ENCODE measurements around the gene MYOM3. TPM values are rescaled to one million over a fixed set of nuclear protein-coding genes. Genes with fewer than 3 reads are reported as not detected.

The MYOM3 gene
- polyA plus RNA-seq, 1 donor from 2014 or later: not detected

DNA sequence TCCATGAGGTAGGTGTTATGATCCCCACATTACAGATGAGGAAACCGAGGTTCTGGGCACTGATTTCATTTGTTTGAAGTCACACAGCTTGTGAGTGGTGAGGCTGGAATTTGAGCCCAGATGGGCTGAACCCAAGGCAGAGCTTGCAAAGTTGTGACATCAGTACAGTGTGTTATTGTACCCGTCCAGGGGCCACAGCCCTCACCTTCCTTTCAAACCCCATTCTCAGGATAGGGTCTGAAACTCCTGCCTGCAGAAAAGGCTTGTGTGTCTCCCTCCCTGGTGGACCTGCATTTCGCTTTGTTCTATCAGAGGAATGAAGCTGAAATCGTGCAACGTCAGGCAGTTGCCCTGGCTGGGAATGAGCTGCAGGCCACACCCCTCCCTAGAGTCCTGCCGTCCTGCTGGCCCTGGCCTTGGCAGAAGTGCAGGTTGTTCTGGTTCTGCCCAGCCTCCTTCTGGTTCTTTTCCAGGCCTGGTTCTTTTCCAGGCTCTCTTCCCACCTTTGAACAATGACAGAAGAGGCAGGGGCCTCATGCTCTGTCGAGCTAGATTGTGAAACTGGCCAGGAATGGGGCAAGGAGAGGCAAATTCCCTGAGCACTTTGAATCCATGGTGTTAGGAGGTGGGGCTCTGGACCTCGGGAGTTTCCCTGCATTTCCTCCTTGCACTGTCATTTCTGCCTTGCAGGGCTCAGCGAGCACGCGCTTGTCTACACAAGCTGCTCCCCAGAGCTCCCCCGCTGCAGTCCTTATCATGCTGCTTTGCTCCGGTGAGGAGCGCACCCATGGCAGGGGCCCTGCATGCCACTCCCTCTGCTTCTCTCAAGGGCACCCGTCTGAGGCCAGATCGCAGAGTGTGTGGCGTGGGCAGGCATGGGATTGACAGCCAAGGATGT, 8.2 kb upstream of the MYOM3 start:
- Histone ChIP-seq H3K9ac (ENCODE audit: low read length) (no peak overlapping the region), H3K79me2 (replicated peaks; ENCODE audit: insufficient read depth, low read length) (no peaks in the 10 kb centered on the region), H3K9me2 (ENCODE audit: insufficient read depth, low read length) (no peaks in the 10 kb centered on the region), H2AFZ (ENCODE audit: low read depth, low read length) (no peak overlapping the region), H3K27ac (ENCODE audit: low read length) (no peak overlapping the region), H3F3A (ENCODE audit: insufficient read depth, low read length, poor library complexity, severe bottlenecking) (no peaks in the 10 kb centered on the region), H3K9me3 (ENCODE audit: low read length) (no peaks in the 10 kb centered on the region), H3K4me3 (ENCODE audit: low read length) (no peak overlapping the region), H3K4me2 (ENCODE audit: low read length) (no peak overlapping the region), H3K27me3 (ENCODE audit: insufficient read depth, low read depth, low read length) (no peaks in the 10 kb centered on the region), H4K20me1 (ENCODE audit: insufficient read depth) (no peaks in the 10 kb centered on the region), H3K36me3 (ENCODE audit: insufficient read depth, low read length) (no peaks in the 10 kb centered on the region)
- no peak for TF ChIP-seq MXI1 (conservative IDR thresholded peaks at IDR 0.05; ENCODE audit: poor library complexity, severe bottlenecking)
- TF ChIP-seq RAD21 (conservative IDR thresholded peaks at IDR 0.05): no peak
- TF ChIP-seq, protein P1, sequence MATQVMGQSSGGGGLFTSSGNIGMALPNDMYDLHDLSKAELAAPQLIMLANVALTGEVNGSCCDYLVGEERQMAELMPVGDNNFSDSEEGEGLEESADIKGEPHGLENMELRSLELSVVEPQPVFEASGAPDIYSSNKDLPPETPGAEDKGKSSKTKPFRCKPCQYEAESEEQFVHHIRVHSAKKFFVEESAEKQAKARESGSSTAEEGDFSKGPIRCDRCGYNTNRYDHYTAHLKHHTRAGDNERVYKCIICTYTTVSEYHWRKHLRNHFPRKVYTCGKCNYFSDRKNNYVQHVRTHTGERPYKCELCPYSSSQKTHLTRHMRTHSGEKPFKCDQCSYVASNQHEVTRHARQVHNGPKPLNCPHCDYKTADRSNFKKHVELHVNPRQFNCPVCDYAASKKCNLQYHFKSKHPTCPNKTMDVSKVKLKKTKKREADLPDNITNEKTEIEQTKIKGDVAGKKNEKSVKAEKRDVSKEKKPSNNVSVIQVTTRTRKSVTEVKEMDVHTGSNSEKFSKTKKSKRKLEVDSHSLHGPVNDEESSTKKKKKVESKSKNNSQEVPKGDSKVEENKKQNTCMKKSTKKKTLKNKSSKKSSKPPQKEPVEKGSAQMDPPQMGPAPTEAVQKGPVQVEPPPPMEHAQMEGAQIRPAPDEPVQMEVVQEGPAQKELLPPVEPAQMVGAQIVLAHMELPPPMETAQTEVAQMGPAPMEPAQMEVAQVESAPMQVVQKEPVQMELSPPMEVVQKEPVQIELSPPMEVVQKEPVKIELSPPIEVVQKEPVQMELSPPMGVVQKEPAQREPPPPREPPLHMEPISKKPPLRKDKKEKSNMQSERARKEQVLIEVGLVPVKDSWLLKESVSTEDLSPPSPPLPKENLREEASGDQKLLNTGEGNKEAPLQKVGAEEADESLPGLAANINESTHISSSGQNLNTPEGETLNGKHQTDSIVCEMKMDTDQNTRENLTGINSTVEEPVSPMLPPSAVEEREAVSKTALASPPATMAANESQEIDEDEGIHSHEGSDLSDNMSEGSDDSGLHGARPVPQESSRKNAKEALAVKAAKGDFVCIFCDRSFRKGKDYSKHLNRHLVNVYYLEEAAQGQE (IDR thresholded peaks at IDR 0.05; ENCODE audit: borderline replicate concordance): no peak
- TF ChIP-seq TAF1 (IDR thresholded peaks at IDR 0.05; ENCODE audit: low read depth): no peak
- TF ChIP-seq, protein P2, sequence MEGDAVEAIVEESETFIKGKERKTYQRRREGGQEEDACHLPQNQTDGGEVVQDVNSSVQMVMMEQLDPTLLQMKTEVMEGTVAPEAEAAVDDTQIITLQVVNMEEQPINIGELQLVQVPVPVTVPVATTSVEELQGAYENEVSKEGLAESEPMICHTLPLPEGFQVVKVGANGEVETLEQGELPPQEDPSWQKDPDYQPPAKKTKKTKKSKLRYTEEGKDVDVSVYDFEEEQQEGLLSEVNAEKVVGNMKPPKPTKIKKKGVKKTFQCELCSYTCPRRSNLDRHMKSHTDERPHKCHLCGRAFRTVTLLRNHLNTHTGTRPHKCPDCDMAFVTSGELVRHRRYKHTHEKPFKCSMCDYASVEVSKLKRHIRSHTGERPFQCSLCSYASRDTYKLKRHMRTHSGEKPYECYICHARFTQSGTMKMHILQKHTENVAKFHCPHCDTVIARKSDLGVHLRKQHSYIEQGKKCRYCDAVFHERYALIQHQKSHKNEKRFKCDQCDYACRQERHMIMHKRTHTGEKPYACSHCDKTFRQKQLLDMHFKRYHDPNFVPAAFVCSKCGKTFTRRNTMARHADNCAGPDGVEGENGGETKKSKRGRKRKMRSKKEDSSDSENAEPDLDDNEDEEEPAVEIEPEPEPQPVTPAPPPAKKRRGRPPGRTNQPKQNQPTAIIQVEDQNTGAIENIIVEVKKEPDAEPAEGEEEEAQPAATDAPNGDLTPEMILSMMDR (IDR thresholded peaks at IDR 0.05; ENCODE audit: poor library complexity, severe bottlenecking): no peak
- no peak for TF ChIP-seq EP300 (conservative IDR thresholded peaks at IDR 0.05; ENCODE audit: poor library complexity, severe bottlenecking)
- TF ChIP-seq EZH2 (IDR thresholded peaks at IDR 0.05; ENCODE audit: borderline replicate concordance, insufficient read depth, low read length, poor library complexity, severe bottlenecking): no peak
- TF ChIP-seq SMC3 (conservative IDR thresholded peaks at IDR 0.05; ENCODE audit: poor library complexity): no peak
- no peak for TF ChIP-seq POLR2AphosphoS5 (IDR thresholded peaks at IDR 0.05)

DNA sequence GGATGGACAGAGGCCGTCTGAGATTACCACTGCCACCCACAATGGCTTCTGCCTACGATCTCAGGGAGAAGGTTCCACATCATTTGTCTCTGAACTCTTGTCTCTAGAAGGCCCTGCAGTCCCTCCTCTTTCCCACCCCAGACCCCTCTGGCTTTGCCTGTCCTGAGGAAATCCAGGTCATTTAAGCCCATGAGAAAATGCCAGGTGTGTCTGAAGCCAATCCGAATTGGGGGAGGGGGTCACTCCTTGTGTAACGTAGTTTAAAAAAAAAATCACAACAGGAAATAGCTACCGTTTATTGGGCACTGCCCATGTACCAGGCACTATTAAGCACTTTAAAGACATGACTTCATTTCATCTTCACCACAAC, 7.5 kb upstream of the MYOM3 start:
- no peak overlapping the region for H3K4me2 ChIP-seq (ENCODE audit: low read length)
- TF ChIP-seq TAF1 (IDR thresholded peaks at IDR 0.05; ENCODE audit: low read depth) (no peak), SMC3 (conservative IDR thresholded peaks at IDR 0.05; ENCODE audit: poor library complexity) (no peak), EP300 (conservative IDR thresholded peaks at IDR 0.05; ENCODE audit: poor library complexity, severe bottlenecking) (no peak), RAD21 (conservative IDR thresholded peaks at IDR 0.05) (no peak), MXI1 (conservative IDR thresholded peaks at IDR 0.05; ENCODE audit: poor library complexity, severe bottlenecking) (no peak), POLR2AphosphoS5 (IDR thresholded peaks at IDR 0.05) (no peak), EZH2 (IDR thresholded peaks at IDR 0.05; ENCODE audit: borderline replicate concordance, insufficient read depth, low read length, poor library complexity, severe bottlenecking) (no peak)
- TF ChIP-seq, protein P1 (IDR thresholded peaks at IDR 0.05; ENCODE audit: borderline replicate concordance): no peak
- TF ChIP-seq, protein P2 (IDR thresholded peaks at IDR 0.05; ENCODE audit: poor library complexity, severe bottlenecking): no peak
- H3K79me2 ChIP-seq (replicated peaks; ENCODE audit: insufficient read depth, low read length): no peaks in the 10 kb centered on the region
- no peaks in the 10 kb centered on the region for H4K20me1 ChIP-seq (ENCODE audit: insufficient read depth)
- no peak overlapping the region for H2AFZ ChIP-seq (ENCODE audit: low read depth, low read length)
- H3K9me2 ChIP-seq (ENCODE audit: insufficient read depth, low read length): no peaks in the 10 kb centered on the region
- no peaks in the 10 kb centered on the region for H3K27me3 ChIP-seq (ENCODE audit: insufficient read depth, low read depth, low read length)
- no peaks in the 10 kb centered on the region for H3F3A ChIP-seq (ENCODE audit: insufficient read depth, low read length, poor library complexity, severe bottlenecking)
- H3K9ac ChIP-seq (ENCODE audit: low read length): no peak overlapping the region
- no peak overlapping the region for H3K4me3 ChIP-seq (ENCODE audit: low read length)
- no peaks in the 10 kb centered on the region for H3K9me3 ChIP-seq (ENCODE audit: low read length)
- H3K36me3 ChIP-seq (ENCODE audit: insufficient read depth, low read length): no peaks in the 10 kb centered on the region
- H3K27ac ChIP-seq (ENCODE audit: low read length): no peak overlapping the region

Measured in neural cell (in vitro differentiated cells).